BJ (cell line): ENCODE results near the gene RGS21. TPM values are rescaled to one million over a fixed set of nuclear protein-coding genes. Genes with fewer than 3 reads are reported as not detected.

Experiments
- CTCF ChIA-PET: fragments of 350-600 bp; formaldehyde crosslinking; extraction: SDS; loops from one replicate; lab custom pipeline; 2021; ENCODE audit warnings: antibody characterized with exemption, inconsistent platforms; lab: Yijun Ruan, JAX
- POLR2A ChIA-PET: fragments of 300-600 bp; sonication (Branson Sonifier 250); formaldehyde crosslinking; extraction: SDS; loops from one replicate; lab custom pipeline; 2021; ENCODE audit warnings: antibody characterized with exemption; lab: Charles Lee
- DNase-seq: peaks from one replicate; pipeline ENCODE4 v3.0.0-alpha.2; 2011; ENCODE audit warnings: low read depth
- H3K27me3 ChIP-seq: 2 replicates; pipeline ENCODE4 v1.6.0; 2011; ENCODE audit warnings: low read length; ENCODE audit not compliant: control insufficient read depth, insufficient read depth
- H3K36me3 ChIP-seq: 2 replicates; pipeline ENCODE4 v1.5.1; 2011; ENCODE audit warnings: low read length; ENCODE audit not compliant: control insufficient read depth, insufficient read depth
- H3K4me3 ChIP-seq: 2 replicates; pipeline ENCODE4 v1.5.1; 2011; ENCODE audit warnings: low read depth, mild to moderate bottlenecking, control low read depth, low read length
- polyA plus RNA-seq: library from polyadenylated mRNA; depleted of rRNA; stranded (reverse); fragments of >200 nt; gene quantifications from 2 replicates; pipeline ENCODE4 v1.2.3, GENCODE V29; 2011
- TF ChIP-seq, protein P1 (sequence below): IDR thresholded peaks from 2 replicates; pipeline ENCODE4 v1.5.1; 2011; ENCODE audit warnings: low read depth, mild to moderate bottlenecking, control low read depth, inconsistent platforms, low read length, moderate library complexity; ENCODE audit not compliant: insufficient read depth

The RGS21 gene
- polyA plus RNA-seq, 1 experiment, result not detected

DNA sequence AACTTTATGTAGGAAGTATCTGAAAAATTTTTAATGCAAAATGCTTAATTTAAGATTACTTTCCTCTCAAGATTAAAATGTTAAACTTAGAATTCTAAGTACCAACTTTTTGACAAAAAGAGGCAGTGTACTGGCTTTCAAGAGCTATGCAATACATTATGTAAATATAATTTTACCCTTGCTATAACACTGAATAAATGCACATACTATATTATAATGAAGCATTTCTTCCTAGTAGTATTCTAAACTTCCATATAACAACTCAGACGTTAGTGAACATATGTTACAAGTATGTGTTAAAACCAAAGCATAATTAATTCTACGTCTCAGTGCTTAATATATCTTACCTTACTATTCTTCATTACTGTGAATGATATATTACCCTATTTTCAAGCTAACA lies 58.5 kb downstream of the RGS21 start:
- H3K27me3 ChIP-seq, result no peaks in the 10 kb centered on the region
- H3K36me3 ChIP-seq, result no peaks in the 10 kb centered on the region
- no peak overlapping the region for H3K4me3 ChIP-seq
- POLR2A ChIA-PET, result no interaction called here
- DNase-seq, result no peak
- TF ChIP-seq, protein P1, sequence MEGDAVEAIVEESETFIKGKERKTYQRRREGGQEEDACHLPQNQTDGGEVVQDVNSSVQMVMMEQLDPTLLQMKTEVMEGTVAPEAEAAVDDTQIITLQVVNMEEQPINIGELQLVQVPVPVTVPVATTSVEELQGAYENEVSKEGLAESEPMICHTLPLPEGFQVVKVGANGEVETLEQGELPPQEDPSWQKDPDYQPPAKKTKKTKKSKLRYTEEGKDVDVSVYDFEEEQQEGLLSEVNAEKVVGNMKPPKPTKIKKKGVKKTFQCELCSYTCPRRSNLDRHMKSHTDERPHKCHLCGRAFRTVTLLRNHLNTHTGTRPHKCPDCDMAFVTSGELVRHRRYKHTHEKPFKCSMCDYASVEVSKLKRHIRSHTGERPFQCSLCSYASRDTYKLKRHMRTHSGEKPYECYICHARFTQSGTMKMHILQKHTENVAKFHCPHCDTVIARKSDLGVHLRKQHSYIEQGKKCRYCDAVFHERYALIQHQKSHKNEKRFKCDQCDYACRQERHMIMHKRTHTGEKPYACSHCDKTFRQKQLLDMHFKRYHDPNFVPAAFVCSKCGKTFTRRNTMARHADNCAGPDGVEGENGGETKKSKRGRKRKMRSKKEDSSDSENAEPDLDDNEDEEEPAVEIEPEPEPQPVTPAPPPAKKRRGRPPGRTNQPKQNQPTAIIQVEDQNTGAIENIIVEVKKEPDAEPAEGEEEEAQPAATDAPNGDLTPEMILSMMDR, result no peak
- CTCF ChIA-PET, result no interaction called here

DNA sequence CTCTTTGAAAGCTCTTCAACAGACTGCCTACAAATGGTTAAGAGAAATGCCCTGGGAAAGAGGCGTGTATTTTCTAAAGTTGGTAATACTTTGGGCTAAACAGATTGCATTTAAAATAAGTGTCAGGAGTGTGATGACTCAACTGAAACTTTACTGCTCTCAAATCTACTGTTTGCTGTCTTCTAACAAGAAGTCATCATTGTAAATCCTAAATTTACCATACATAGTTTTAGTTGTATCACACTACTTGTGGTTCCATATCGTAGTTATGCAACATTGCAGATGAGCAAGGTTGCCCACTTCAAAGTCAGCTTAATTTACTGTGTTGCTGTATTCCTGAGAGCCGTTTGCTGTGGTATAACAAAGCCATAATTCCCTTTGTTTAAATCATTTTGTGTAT lies 59.6 kb downstream of the RGS21 start:
- Histone ChIP-seq H3K36me3 (no peaks in the 10 kb centered on the region), H3K4me3 (no peak overlapping the region), H3K27me3 (no peaks in the 10 kb centered on the region)
- no peak for DNase-seq
- TF ChIP-seq, protein P1, result no peak
- CTCF ChIA-PET, result no interaction called here
- POLR2A ChIA-PET, result no interaction called here

DNA sequence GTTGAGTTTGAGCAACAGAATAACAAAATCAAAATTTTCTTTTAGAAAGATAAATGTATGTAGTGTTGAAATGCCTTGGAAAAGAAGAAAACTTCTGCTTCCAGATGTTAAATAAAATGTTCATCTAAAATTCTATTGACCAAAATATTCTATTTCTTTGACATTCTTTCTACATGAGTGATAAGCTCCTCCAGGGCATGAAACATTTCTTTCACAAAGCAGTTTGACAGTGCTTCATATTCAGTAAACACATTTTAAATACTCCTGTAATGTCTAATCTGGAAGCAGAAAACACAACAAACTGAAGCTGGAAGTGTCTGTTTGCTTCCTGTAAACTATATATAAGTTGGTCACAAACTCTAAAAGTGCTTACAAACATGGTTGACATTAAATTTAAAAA lies 61.5 kb downstream of the RGS21 start:
- no peak for DNase-seq
- TF ChIP-seq, protein P1, result no peak
- H3K27me3 ChIP-seq, result no peaks in the 10 kb centered on the region
- ChIA-PET POLR2A (no interaction called here), CTCF (no interaction called here)
- H3K36me3 ChIP-seq, result no peaks in the 10 kb centered on the region
- no peak overlapping the region for H3K4me3 ChIP-seq

DNA sequence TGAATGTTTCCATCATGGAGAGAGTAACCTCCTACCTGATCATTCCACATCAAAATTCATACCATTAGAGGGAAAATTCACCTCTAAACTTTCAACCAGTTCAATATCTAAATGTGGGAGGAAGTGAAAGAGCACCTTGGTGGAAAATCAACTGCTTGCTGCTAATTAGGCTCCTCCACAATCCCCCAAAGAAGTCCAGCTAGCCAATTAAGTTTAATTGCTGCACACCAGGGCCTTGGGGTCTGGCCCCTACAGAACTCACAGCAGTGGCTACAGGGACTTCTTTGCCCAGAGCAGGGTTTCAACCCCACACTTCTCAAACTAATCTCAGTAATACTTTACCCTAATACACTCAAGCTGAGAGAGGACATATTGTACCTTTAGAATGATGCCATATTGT lies 62.1 kb downstream of the RGS21 start:
- ChIA-PET POLR2A (no interaction called here), CTCF (no interaction called here)
- Histone ChIP-seq H3K27me3 (no peaks in the 10 kb centered on the region), H3K36me3 (no peaks in the 10 kb centered on the region), H3K4me3 (no peak overlapping the region)
- DNase-seq, result no peak
- TF ChIP-seq, protein P1, result no peak

DNA sequence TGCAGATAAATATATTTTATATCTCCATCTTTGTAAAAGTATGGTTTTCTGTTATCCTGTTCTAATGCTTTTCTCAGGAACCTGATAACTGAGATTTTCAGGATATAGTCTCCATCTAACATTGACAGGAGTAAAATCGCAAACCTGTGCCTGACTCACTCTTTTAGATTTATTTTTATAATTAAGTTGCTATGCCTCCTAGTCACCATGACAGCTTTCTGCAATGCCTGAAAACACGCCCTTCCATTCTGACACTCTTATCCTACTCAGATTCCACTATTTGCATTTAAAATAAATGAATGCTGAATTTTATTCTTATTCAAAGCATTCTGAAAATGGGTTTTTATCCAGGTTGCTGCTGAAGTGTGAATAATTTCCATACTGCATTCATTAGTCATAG lies 62.8 kb downstream of the RGS21 start:
- POLR2A ChIA-PET, result no interaction called here
- H3K27me3 ChIP-seq, result no peaks in the 10 kb centered on the region
- CTCF ChIA-PET, result no interaction called here
- TF ChIP-seq, protein P1, result no peak
- no peaks in the 10 kb centered on the region for H3K36me3 ChIP-seq
- H3K4me3 ChIP-seq, result no peak overlapping the region
- no peak for DNase-seq
